GM21528 (cell line): ENCODE results near the gene AMY1C.
"Not testable (repeated sequence)": the region's sequence is repeated elsewhere in the genome, so short reads cannot be mapped to it uniquely, and the experiment has no call there.

Experiments used
- ATAC-seq: cut with Tn5 transposase; IDR thresholded peaks from one replicate; pipeline ENCODE4 v1.9.1; 2021; ENCODE audit warnings: mild to moderate bottlenecking, moderate library complexity; ENCODE audit not compliant: unreplicated experiment, low FRiP score

AMY1C gene

GRCh38 chr1:103749598-103749997, at the start of gene AMY1C:
TSS of gene AMY1C (plus strand) at chr1:103749898. CDS start at chr1:103750470, 572 bp downstream.
- not testable (repeated sequence) for ATAC-seq

- ATAC-seq = not testable (repeated sequence)
These were observed 49.0 kb upstream of the AMY1C start for GRCh38 chr1:103700669-103701068.

GRCh38 chr1:103701256-103701655, 48.4 kb upstream of the AMY1C start:
- not testable (repeated sequence) for ATAC-seq

- ATAC-seq = not testable (repeated sequence)
These were observed 42.0 kb upstream of the AMY1C start for GRCh38 chr1:103707670-103708069.

GRCh38 chr1:103710381-103710780, 39.3 kb upstream of the AMY1C start:
- not testable (repeated sequence) for ATAC-seq

GRCh38 chr1:103717404-103717803, 32.3 kb upstream of the AMY1C start:
- not testable (repeated sequence) for ATAC-seq

GRCh38 chr1:103721473-103721872, 28.2 kb upstream of the AMY1C start:
- ATAC-seq = not testable (repeated sequence)

- not testable (repeated sequence) for ATAC-seq
These were observed 14.4 kb upstream of the AMY1C start for GRCh38 chr1:103735334-103735733.

GRCh38 chr1:103738031-103738430, 11.7 kb upstream of the AMY1C start:
- ATAC-seq = not testable (repeated sequence)

- not testable (repeated sequence) for ATAC-seq
These were observed 5.2 kb upstream of the AMY1C start for GRCh38 chr1:103744449-103744848.

GRCh38 chr1:103745040-103745439, 4.7 kb upstream of the AMY1C start:
- not testable (repeated sequence) for ATAC-seq

GRCh38 chr1:103748273-103748672, 1.4 kb upstream of the AMY1C start:
- ATAC-seq = not testable (repeated sequence)

- ATAC-seq = no peak
These were observed 12.2 kb downstream of the AMY1C start for GRCh38 chr1:103761896-103762295.

- no peak for ATAC-seq
These were observed 30.2 kb downstream of the AMY1C start for GRCh38 chr1:103779932-103780331.

GRCh38 chr1:103783944-103784377, 34.3 kb downstream of the AMY1C start:
- peak; percentile 67 for ATAC-seq

- no peak for ATAC-seq
These were observed 38.7 kb downstream of the AMY1C start for GRCh38 chr1:103788377-103788776.

- no peak for ATAC-seq
These were observed 40.5 kb downstream of the AMY1C start for GRCh38 chr1:103790172-103790571.
